Ascending aorta (tissue), 2 donors: ENCODE results near the gene FAM170B. TPM values are rescaled to one million over a fixed set of nuclear protein-coding genes. Genes with fewer than 3 reads are reported as not detected.

Source experiments
- DNase-seq, 2 donors: peaks; one replicate each; pipeline ENCODE4 v3.0.0-alpha.2; 2019; ENCODE audit warnings: low spot score in 2 of 2
- H3K27ac ChIP-seq, 2 donors: fragments of 200-600 bp; sonication (generic); one replicate each; pipeline ENCODE4 v1.5.1; 2016 to 2017; ENCODE audit warnings: mild to moderate bottlenecking in 1 of 2
- H3K27me3 ChIP-seq: fragments of 200-600 bp; sonication (generic); one replicate; pipeline ENCODE4 v1.5.1; 2017
- H3K36me3 ChIP-seq, 2 donors: fragments of 200-600 bp; sonication (generic); one replicate each; pipeline ENCODE4 v1.5.1; 2016
- H3K4me1 ChIP-seq, 2 donors: fragments of 200-600 bp; sonication (generic); one replicate each; pipeline ENCODE4 v1.5.1; 2016 to 2017; ENCODE audit warnings: mild to moderate bottlenecking in 1 of 2
- H3K4me3 ChIP-seq, 2 donors: fragments of 200-600 bp; sonication (generic); one replicate each; pipeline ENCODE4 v1.5.1; 2016 to 2017; ENCODE audit warnings: mild to moderate bottlenecking in 1 of 2
- H3K9me3 ChIP-seq, 2 donors: fragments of 200-600 bp; sonication (generic); one replicate each; pipeline ENCODE4 v1.5.1; 2016
- CTCF ChIP-seq, 3 experiments: fragments of 200-600 bp in 2 of 3; fragments of 450-650 bp in 1 of 3; sonication (generic) in 2 of 3; IDR thresholded peaks; one replicate each; pipeline ENCODE4 v1.5.1; 2016 to 2019; ENCODE audit warnings: antibody characterized with exemption in 3 of 3, mild to moderate bottlenecking in 1 of 3, moderate library complexity in 1 of 3
- intact Hi-C: fragments of 100-400 bp; cut with DNase I; formaldehyde crosslinking; loops from one replicate; pipeline ENCODE4 v1.15.1; 2023
- total RNA-seq: library from RNA; depleted of rRNA; stranded (reverse); fragments of >200 nt; gene quantifications from one replicate; pipeline ENCODE4 v1.1.0, GENCODE V29; 2016

FAM170B gene
- total RNA-seq, 1 donor from 2014 or later, result not detected

- intact Hi-C loops, result loop anchor here (1.0 to 10.0 kb wide), 3 partner anchors 86 to 504 kb away; no protein-coding TSS in a partner anchor
- TF ChIP-seq CTCF (IDR thresholded peaks at IDR 0.05), result no peak
- Histone ChIP-seq H3K27ac (no peak overlapping the region), H3K4me3 (no peak overlapping the region), H3K9me3 (no peaks in the 10 kb centered on the region), H3K27me3 (no peaks in the 10 kb centered on the region), H3K36me3 (no peaks in the 10 kb centered on the region), H3K4me1 (no peaks in the 10 kb centered on the region)
- DNase-seq, result no peak
Measured at GRCh38 chr10:49160814-49161213, 27.0 kb upstream of the FAM170B start.

GRCh38 chr10:49160110-49160509 is 26.3 kb upstream of the FAM170B start:
- H3K4me3 ChIP-seq, result no peak overlapping the region
- no peak overlapping the region for H3K27ac ChIP-seq
- no peak for DNase-seq
- H3K9me3 ChIP-seq, result no peaks in the 10 kb centered on the region
- no peak for TF ChIP-seq CTCF (IDR thresholded peaks at IDR 0.05)
- H3K4me1 ChIP-seq, result no peaks in the 10 kb centered on the region
- intact Hi-C loops, result loop anchor here (5.0 to 10.0 kb wide), 2 partner anchors 85 to 503 kb away; no protein-coding TSS in a partner anchor
- H3K27me3 ChIP-seq, result no peaks in the 10 kb centered on the region
- no peaks in the 10 kb centered on the region for H3K36me3 ChIP-seq

- no peaks in the 10 kb centered on the region for H3K4me1 ChIP-seq
Measured at GRCh38 chr10:49158915-49159314, 25.1 kb upstream of the FAM170B start.

DNA sequence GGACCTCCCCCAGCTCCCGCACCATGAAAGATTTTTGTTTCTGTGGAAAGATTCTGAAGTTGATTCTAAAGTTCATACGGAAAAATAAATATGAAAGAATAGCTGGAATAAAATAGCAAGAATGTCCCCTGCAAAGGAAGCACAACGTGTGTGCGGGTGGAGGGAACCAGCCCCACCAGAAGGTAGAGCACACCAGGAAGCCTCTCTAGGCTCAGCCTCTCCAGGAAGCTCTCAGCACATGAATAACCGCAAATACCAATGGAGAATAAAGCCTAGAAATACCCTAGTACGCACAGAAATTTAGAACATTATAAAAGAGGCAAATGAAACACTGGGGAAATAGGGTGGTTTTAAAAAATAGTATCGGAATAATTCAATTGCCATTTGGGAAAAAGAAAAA is 24.6 kb upstream of the FAM170B start:
- no peaks in the 10 kb centered on the region for H3K27me3 ChIP-seq
- no peaks in the 10 kb centered on the region for H3K4me1 ChIP-seq
- no peak for DNase-seq
- H3K9me3 ChIP-seq, result no peaks in the 10 kb centered on the region
- H3K27ac ChIP-seq, result no peak overlapping the region
- TF ChIP-seq CTCF (IDR thresholded peaks at IDR 0.05), result no peak
- no peaks in the 10 kb centered on the region for H3K36me3 ChIP-seq
- intact Hi-C loops, result no loop called here
- no peak overlapping the region for H3K4me3 ChIP-seq

More at GRCh38 chr10:49158915-49159314, 25.1 kb upstream of the FAM170B start:
- no peak for TF ChIP-seq CTCF (IDR thresholded peaks at IDR 0.05)
- intact Hi-C loops, result no loop called here
- H3K27ac ChIP-seq, result no peak overlapping the region
- H3K36me3 ChIP-seq, result no peaks in the 10 kb centered on the region
- H3K27me3 ChIP-seq, result no peaks in the 10 kb centered on the region
- no peaks in the 10 kb centered on the region for H3K9me3 ChIP-seq
- DNase-seq, result no peak
- H3K4me3 ChIP-seq, result no peak overlapping the region

DNA sequence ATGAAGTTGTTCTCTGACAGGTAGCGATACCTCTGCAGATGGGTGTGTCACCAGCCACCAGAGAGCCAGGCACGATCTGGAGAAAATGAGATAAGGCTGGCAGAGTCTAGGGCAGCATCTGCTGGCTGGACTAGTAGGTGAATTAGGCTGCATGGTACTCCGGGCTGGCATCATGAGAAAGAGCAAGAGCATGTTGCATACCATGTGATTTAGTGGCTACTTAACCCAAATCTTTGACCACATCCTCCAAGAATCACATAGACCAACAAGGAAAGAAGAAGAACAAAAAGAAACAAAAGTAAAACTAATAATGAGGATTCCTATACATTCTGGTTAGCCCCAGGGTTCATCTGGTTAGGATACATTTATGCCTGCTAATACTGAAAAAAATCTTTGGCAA is 23.4 kb upstream of the FAM170B start:
- no peaks in the 10 kb centered on the region for H3K36me3 ChIP-seq
- no peaks in the 10 kb centered on the region for H3K4me1 ChIP-seq
- no peaks in the 10 kb centered on the region for H3K27me3 ChIP-seq
- intact Hi-C loops, result no loop called here
- no peaks in the 10 kb centered on the region for H3K9me3 ChIP-seq
- no peak for DNase-seq
- no peak overlapping the region for H3K4me3 ChIP-seq
- no peak for TF ChIP-seq CTCF (IDR thresholded peaks at IDR 0.05)
- no peak overlapping the region for H3K27ac ChIP-seq

- Histone ChIP-seq H3K4me3 (no peak overlapping the region), H3K9me3 (no peaks in the 10 kb centered on the region), H3K27ac (no peak overlapping the region), H3K27me3 (no peaks in the 10 kb centered on the region), H3K4me1 (no peaks in the 10 kb centered on the region), H3K36me3 (no peaks in the 10 kb centered on the region)
- intact Hi-C loops, result no loop called here
- DNase-seq, result no peak
- TF ChIP-seq CTCF (IDR thresholded peaks at IDR 0.05), result no peak
Measured at GRCh38 chr10:49154641-49155040, 20.8 kb upstream of the FAM170B start.
